Mucosa of descending colon (tissue), 3 donors: ENCODE data around the gene SPEM3. TPM values are rescaled to one million over a fixed set of nuclear protein-coding genes. Genes with fewer than 3 reads are reported as not detected.
"Not testable (repeated sequence)": the region's sequence is repeated elsewhere in the genome, so short reads cannot be mapped to it uniquely, and the experiment has no call there.

ENCODE experiments used
- ATAC-seq: fragments of 200-7000 bp; cut with Tn5 transposase; one replicate; pipeline ENCODE4 v1.9.1; 2020; ENCODE audit warnings: mild to moderate bottlenecking, moderate library complexity
- DNase-seq, 3 donors: peaks; one replicate each; pipeline ENCODE4 v3.0.0-alpha.2; 2020
- H3K36me3 ChIP-seq: fragments of 200-600 bp; one replicate; pipeline ENCODE4 v1.8.0; 2021; ENCODE audit warnings: low read depth, mild to moderate bottlenecking
- H3K4me1 ChIP-seq: fragments of 200-600 bp; one replicate; pipeline ENCODE4 v1.8.0; 2021; ENCODE audit warnings: low read depth, mild to moderate bottlenecking
- H3K4me3 ChIP-seq: fragments of 200-600 bp; one replicate; pipeline ENCODE4 v1.8.0; 2021; ENCODE audit warnings: mild to moderate bottlenecking
- H3K9me3 ChIP-seq: fragments of 200-600 bp; one replicate; pipeline ENCODE4 v1.8.0; 2021; ENCODE audit warnings: mild to moderate bottlenecking
- CTCF ChIP-seq: fragments of 200-600 bp; IDR thresholded peaks from one replicate; pipeline ENCODE4 v1.8.0; 2022; ENCODE audit warnings: antibody characterized with exemption, mild to moderate bottlenecking
- intact Hi-C, 2 donors: fragments of 100-400 bp; cut with DNase I in 1 of 2; cut with micrococcal nuclease in 1 of 2; formaldehyde crosslinking; loops; one replicate each; pipeline versions ENCODE4 v1.11.0 to v1.11.1; 2022; cut with DNase I, micrococcal nuclease
- total RNA-seq, 3 donors: library from RNA; stranded (reverse); fragmentation: NEBNext Ultra II Directional in 2 of 3; extraction: Animal tissue kit (Norgen Biotek cat#: 25700) in 2 of 3; gene quantifications; one replicate each; pipeline versions ENCODE4 v1.2.1 to v1.2.4, GENCODE V29; 2021 to 2023
- donor health status: DM: no; HTN: no; CAD: no; lungs with moderate emphysema.
- donor health status: DM: no; HTN: no; CAD: no.
- donor health status: DM: no; HTN: yes; CAD: no.

SPEM3 gene
- total RNA-seq, 3 donors from 2014 or later, result not detected

- DNase-seq (no peak), ATAC-seq (no peak)
- no peak for TF ChIP-seq CTCF
- intact Hi-C loops, result no loop called here
- Histone ChIP-seq H3K4me3 (no peak overlapping the region), H3K4me1 (peaks cover 10% of the 10 kb centered on the region), H3K9me3 (no peaks in the 10 kb centered on the region), H3K36me3 (no peaks in the 10 kb centered on the region)
Measured at GRCh38 chr17:7476951-7477350, 48.3 kb downstream of the SPEM3 start.

- ATAC-seq (no peak), DNase-seq (peak; percentile 37 to 73 (median 56))
- TF ChIP-seq CTCF, result no peak
- no peak overlapping the region for H3K4me3 ChIP-seq
- no peaks in the 10 kb centered on the region for H3K9me3 ChIP-seq
- no peaks in the 10 kb centered on the region for H3K36me3 ChIP-seq
- intact Hi-C loops, result no loop called here
- peaks cover 13% of the 10 kb centered on the region for H3K4me1 ChIP-seq
Measured at GRCh38 chr17:7477392-7478275, 49.0 kb downstream of the SPEM3 start.

- TF ChIP-seq CTCF, result no peak
- no peaks in the 10 kb centered on the region for H3K9me3 ChIP-seq
- ATAC-seq (peak; percentile 36), DNase-seq (peak; percentile 64 to 81 (median 77))
- peak overlapping the region; percentile 80 for H3K4me3 ChIP-seq
- H3K36me3 ChIP-seq, result no peaks in the 10 kb centered on the region
- H3K4me1 ChIP-seq, result peaks cover 21% of the 10 kb centered on the region
- intact Hi-C loops, result no loop called here
Measured at GRCh38 chr17:7478276-7479212, 49.9 kb downstream of the SPEM3 start.

GRCh38 chr17:7479213-7480088, 50.8 kb downstream of the SPEM3 start, which contains the start of gene ZBTB4:
Gene ZBTB4 (minus strand): TSS chr17:7479631. CDS start chr17:7466801, 12,830 bp downstream.
- peak; percentile 20 for ATAC-seq
- intact Hi-C loops, result no loop called here
- Histone ChIP-seq H3K4me3 (peak within 1 kb of the TSS; percentile 80), H3K9me3 (no peaks in the 10 kb centered on the region), H3K36me3 (no peaks in the 10 kb centered on the region), H3K4me1 (peaks cover 21% of the 10 kb centered on the region)
- no peak for TF ChIP-seq CTCF
- peak; percentile 66 to 76 (median 75) for DNase-seq

- Histone ChIP-seq H3K9me3 (no peaks in the 10 kb centered on the region), H3K4me3 (peak overlapping the region; percentile 80), H3K36me3 (no peaks in the 10 kb centered on the region), H3K4me1 (peaks cover 23% of the 10 kb centered on the region)
- intact Hi-C loops, result no loop called here
- DNase-seq (no peak), ATAC-seq (no peak)
- no peak for TF ChIP-seq CTCF
Measured at GRCh38 chr17:7480089-7480384, 51.4 kb downstream of the SPEM3 start.

GRCh38 chr17:7481275-7481674, 52.6 kb downstream of the SPEM3 start, which contains the start of gene SLC35G6:
Gene SLC35G6 (plus strand): TSS chr17:7481446. CDS start chr17:7481517, 71 bp downstream.
- H3K36me3 ChIP-seq, H3K4me3 ChIP-seq, ATAC-seq, H3K9me3 ChIP-seq, intact Hi-C loops: not testable (repeated sequence)
- H3K4me1 ChIP-seq, result peaks cover 32% of the 10 kb centered on the region
- peak in 2 of 3 donors; percentile 18 to 19 for DNase-seq

- H3K4me1 ChIP-seq, result peaks cover 38% of the 10 kb centered on the region
- intact Hi-C loops, H3K4me3 ChIP-seq, ATAC-seq, H3K36me3 ChIP-seq, H3K9me3 ChIP-seq: not testable (repeated sequence)
- peak in 2 of 3 donors; percentile 52 to 57 for DNase-seq
Measured at GRCh38 chr17:7481842-7482741, 53.4 kb downstream of the SPEM3 start.
